Activated CD4-positive, alpha-beta memory T cell treated with anti-CD3 and anti-CD28 coated beads for 36 hours (primary cell): ENCODE results near the gene DNAAF2. TPM values are rescaled to one million over a fixed set of nuclear protein-coding genes. Genes with fewer than 3 reads are reported as not detected.
"Not testable (repeated sequence)": the region's sequence is repeated elsewhere in the genome, so short reads cannot be mapped to it uniquely, and the experiment has no call there.

ENCODE experiments used
- CTCF ChIA-PET: fragments of 350-600 bp; sonication (Branson Sonifier 250); formaldehyde crosslinking; loops from one replicate; lab custom pipeline; 2021; ENCODE audit warnings: antibody characterized with exemption, inconsistent platforms; lab: Charles Lee
- POLR2A ChIA-PET: fragments of 350-600 bp; sonication (Branson Sonifier 250); formaldehyde crosslinking; loops from one replicate; lab custom pipeline; 2021; ENCODE audit warnings: antibody characterized with exemption; lab: Charles Lee
- DNase-seq: peaks from one replicate; pipeline ENCODE4 v3.0.0-alpha.2; 2020
- H3K27ac Mint-ChIP-seq: one replicate; pipeline ENCODE4 v1.8.0; 2021; ENCODE audit warnings: mixed read lengths
- H3K27me3 Mint-ChIP-seq: one replicate; pipeline ENCODE4 v1.8.0; 2021; ENCODE audit warnings: mixed read lengths
- H3K36me3 Mint-ChIP-seq: one replicate; pipeline ENCODE4 v1.8.0; 2021; ENCODE audit warnings: mixed read lengths
- H3K4me1 Mint-ChIP-seq: one replicate; pipeline ENCODE4 v1.8.0; 2021; ENCODE audit warnings: low read depth, mixed read lengths
- H3K4me3 Mint-ChIP-seq: one replicate; pipeline ENCODE4 v1.8.0; 2021; ENCODE audit warnings: mild to moderate bottlenecking, mixed read lengths
- H3K9me3 Mint-ChIP-seq: one replicate; pipeline ENCODE4 v1.8.0; 2021; ENCODE audit warnings: mixed read lengths
- intact Hi-C: fragments of 100-400 bp; cut with micrococcal nuclease; formaldehyde crosslinking; loops from one replicate; pipeline ENCODE4 v1.15.1; 2023
- total RNA-seq, 2 experiments: library from RNA; stranded (reverse); gene quantifications; one replicate each; pipeline ENCODE4 v1.2.3, GENCODE V29; 2021

DNAAF2 gene, protein sequence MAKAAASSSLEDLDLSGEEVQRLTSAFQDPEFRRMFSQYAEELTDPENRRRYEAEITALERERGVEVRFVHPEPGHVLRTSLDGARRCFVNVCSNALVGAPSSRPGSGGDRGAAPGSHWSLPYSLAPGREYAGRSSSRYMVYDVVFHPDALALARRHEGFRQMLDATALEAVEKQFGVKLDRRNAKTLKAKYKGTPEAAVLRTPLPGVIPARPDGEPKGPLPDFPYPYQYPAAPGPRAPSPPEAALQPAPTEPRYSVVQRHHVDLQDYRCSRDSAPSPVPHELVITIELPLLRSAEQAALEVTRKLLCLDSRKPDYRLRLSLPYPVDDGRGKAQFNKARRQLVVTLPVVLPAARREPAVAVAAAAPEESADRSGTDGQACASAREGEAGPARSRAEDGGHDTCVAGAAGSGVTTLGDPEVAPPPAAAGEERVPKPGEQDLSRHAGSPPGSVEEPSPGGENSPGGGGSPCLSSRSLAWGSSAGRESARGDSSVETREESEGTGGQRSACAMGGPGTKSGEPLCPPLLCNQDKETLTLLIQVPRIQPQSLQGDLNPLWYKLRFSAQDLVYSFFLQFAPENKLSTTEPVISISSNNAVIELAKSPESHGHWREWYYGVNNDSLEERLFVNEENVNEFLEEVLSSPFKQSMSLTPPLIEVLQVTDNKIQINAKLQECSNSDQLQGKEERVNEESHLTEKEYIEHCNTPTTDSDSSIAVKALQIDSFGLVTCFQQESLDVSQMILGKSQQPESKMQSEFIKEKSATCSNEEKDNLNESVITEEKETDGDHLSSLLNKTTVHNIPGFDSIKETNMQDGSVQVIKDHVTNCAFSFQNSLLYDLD
- total RNA-seq, result 10 to 100 TPM in 1 of 2 experiments, 1 to 10 TPM in 1; 9.9 to 10.4 TPM

DNA sequence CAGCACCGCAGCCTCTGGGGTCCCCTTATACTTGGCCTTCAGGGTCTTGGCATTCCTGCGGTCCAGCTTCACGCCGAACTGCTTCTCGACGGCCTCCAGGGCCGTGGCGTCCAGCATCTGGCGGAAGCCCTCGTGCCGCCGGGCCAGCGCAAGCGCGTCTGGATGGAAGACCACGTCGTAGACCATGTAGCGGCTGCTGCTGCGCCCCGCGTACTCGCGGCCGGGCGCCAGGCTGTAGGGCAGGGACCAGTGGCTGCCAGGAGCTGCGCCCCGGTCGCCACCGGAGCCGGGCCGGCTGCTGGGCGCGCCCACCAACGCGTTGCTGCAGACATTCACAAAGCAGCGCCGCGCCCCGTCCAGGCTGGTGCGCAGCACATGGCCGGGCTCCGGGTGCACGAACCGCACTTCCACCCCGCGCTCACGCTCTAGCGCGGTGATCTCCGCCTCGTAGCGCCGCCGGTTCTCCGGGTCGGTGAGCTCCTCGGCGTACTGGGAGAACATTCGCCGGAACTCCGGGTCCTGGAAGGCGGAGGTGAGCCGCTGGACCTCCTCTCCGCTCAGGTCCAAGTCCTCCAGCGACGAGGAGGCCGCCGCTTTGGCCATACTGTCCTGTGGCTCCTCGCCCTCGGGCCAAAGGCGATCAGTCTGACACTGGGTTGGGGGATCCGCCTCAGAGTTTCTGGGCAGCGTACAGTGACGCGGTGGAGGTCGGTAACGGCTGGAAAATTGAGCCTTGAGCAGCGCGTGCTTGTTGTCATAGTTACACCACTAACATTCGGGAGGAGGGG is at the start of gene DNAAF2:
TSS of gene DNAAF2 (minus strand) at position 698 of the 788 bp plus-strand sequence. CDS start at position 603, 95 bp downstream.
- no peaks in the 10 kb centered on the region for H3K27me3 Mint-ChIP-seq
- POLR2A ChIA-PET, result interaction anchor here (0.7 to 5.3 kb wide), 15 partner anchors 11 to 404 kb away, joined by 3 to 102 read pairs (median 6); partner anchors contain the start of genes KLHDC2, LRR1, MGAT2 and NEMF
- H3K36me3 Mint-ChIP-seq, result peaks cover 38% of the 10 kb centered on the region

DNA sequence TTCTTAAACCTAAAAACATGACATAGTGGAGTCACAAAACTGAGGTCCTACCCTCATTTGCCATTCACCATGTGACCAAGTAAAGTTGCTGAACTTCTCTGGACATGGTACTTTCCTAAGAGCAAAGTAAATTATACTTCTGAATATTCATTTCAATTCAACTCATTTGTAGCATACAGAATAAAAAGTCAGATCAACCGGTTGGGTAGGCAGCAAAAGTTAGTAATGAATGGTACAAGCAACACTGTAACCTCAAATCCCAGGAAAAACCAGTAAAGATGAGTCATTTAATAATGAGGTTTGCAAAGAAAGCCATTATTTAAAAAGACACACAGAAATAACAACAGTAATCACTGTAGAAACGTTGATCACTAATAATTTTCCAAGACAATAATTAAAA is 44.2 kb upstream of the DNAAF2 start:
- POLR2A ChIA-PET, result no interaction called here
- Mint-ChIP-seq H3K27ac (peak overlapping the region; percentile 2), H3K9me3 (no peaks in the 10 kb centered on the region), H3K4me1 (peaks cover 9% of the 10 kb centered on the region), H3K4me3 (no peak overlapping the region), H3K27me3 (no peaks in the 10 kb centered on the region), H3K36me3 (peaks cover 58% of the 10 kb centered on the region)
- intact Hi-C loops, result no loop called here
- CTCF ChIA-PET, result no interaction called here
- no peak for DNase-seq

More for the DNA sequence above, at the start of gene DNAAF2:
- H3K4me1 Mint-ChIP-seq, result peaks cover 39% of the 10 kb centered on the region
- peak within 1 kb of the TSS; percentile 91 for H3K4me3 Mint-ChIP-seq
- no peaks in the 10 kb centered on the region for H3K9me3 Mint-ChIP-seq
- peak; percentile 75 for DNase-seq
- peak within 1 kb of the TSS; percentile 95 for H3K27ac Mint-ChIP-seq
- intact Hi-C loops, result loop anchor here (1.0 to 10.0 kb wide), 15 partner anchors 14 to 898 kb away; partner anchors contain the start of genes DMAC2L, L2HGDH, LRR1 and MAP4K5
- CTCF ChIA-PET, result interaction anchor here (0.7 to 5.6 kb wide), 19 partner anchors 12 to 686 kb away, joined by 3 to 100 read pairs (median 4); partner anchors contain the start of genes KLHDC2, LRR1, MGAT2 and NEMF

DNA sequence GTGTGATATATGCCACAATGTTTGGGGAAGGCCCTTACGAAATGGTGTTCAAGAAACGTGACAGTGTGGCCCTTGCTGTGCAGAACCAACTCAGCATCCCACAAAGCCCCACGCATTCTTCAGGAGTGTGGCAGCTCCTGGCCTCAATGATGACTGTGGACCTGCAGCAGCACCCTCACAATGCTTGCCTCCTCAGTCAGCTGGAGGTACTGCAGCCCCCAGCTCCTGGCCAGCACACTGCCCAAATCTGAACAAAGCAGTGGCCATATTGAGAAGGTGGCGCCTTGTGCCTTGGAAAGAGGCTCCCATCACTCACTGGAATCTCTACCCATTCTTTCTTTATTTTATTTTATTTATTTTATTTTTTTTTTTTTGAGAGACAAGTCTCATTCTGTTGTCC is 42.6 kb upstream of the DNAAF2 start:
- POLR2A ChIA-PET, result no interaction called here
- intact Hi-C loops, result no loop called here
- CTCF ChIA-PET, result interaction anchor here (0.5 to 1.0 kb wide), 3 partner anchors 10 to 562 kb away, joined by 3 read pairs; partner anchors contain the start of gene POLE2

DNA sequence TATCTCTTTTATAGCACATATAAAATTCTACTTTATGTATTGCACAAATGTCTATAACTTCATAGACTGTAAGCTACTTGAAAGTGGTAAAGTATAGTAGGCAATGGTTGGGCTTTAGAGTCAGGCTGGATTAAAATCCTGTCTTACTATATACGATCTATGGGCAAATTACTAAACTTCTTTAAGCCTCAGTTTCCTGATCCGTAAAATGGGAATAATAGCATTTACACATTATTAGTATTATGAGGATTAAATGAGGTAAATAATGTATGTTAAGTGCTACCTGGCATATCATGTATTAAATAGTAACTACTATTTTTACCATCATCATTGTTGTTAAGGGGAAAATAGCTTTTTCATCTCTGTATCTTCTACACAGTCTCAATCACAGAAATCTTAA is 38.5 kb upstream of the DNAAF2 start:
- H3K4me3 Mint-ChIP-seq, result no peak overlapping the region
- DNase-seq, result no peak
- H3K27ac Mint-ChIP-seq, result no peak overlapping the region
- peaks cover 53% of the 10 kb centered on the region for H3K36me3 Mint-ChIP-seq
- H3K27me3 Mint-ChIP-seq, result no peaks in the 10 kb centered on the region
- CTCF ChIA-PET, result no interaction called here
- no peaks in the 10 kb centered on the region for H3K9me3 Mint-ChIP-seq
- POLR2A ChIA-PET, result no interaction called here
- no peaks in the 10 kb centered on the region for H3K4me1 Mint-ChIP-seq
- intact Hi-C loops, result no loop called here

More for the DNA sequence above, 42.6 kb upstream of the DNAAF2 start:
- Mint-ChIP-seq H3K36me3 (peaks cover 66% of the 10 kb centered on the region), H3K9me3 (no peaks in the 10 kb centered on the region), H3K4me3 (no peak overlapping the region), H3K4me1 (peaks cover 9% of the 10 kb centered on the region), H3K27ac (no peak overlapping the region), H3K27me3 (no peaks in the 10 kb centered on the region)
- no peak for DNase-seq

DNA sequence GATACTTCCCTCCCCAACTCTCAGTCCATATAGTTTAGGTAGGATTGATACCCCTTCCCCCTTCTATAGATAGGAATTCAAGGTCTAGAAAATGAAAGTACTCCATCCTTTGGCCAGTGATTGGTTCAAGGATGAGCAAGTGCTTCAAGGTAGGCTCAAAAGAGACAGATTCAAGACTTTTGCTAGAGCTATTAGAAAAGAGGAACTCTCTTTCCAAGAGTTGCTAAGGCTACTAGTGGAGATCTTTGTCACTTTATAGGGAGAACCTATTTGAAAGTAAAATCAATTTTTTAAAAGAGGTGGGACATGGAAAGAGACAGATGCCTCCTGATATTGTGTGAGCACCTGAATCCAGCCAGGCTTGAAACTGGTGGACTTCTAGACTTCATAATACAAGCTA is 35.4 kb upstream of the DNAAF2 start:
- ChIA-PET POLR2A (no interaction called here), CTCF (no interaction called here)
- peaks cover 45% of the 10 kb centered on the region for H3K36me3 Mint-ChIP-seq
- no peaks in the 10 kb centered on the region for H3K9me3 Mint-ChIP-seq
- no peaks in the 10 kb centered on the region for H3K27me3 Mint-ChIP-seq
- no peak overlapping the region for H3K27ac Mint-ChIP-seq
- no peaks in the 10 kb centered on the region for H3K4me1 Mint-ChIP-seq
- H3K4me3 Mint-ChIP-seq, result no peak overlapping the region
- intact Hi-C loops, result no loop called here
- no peak for DNase-seq

DNA sequence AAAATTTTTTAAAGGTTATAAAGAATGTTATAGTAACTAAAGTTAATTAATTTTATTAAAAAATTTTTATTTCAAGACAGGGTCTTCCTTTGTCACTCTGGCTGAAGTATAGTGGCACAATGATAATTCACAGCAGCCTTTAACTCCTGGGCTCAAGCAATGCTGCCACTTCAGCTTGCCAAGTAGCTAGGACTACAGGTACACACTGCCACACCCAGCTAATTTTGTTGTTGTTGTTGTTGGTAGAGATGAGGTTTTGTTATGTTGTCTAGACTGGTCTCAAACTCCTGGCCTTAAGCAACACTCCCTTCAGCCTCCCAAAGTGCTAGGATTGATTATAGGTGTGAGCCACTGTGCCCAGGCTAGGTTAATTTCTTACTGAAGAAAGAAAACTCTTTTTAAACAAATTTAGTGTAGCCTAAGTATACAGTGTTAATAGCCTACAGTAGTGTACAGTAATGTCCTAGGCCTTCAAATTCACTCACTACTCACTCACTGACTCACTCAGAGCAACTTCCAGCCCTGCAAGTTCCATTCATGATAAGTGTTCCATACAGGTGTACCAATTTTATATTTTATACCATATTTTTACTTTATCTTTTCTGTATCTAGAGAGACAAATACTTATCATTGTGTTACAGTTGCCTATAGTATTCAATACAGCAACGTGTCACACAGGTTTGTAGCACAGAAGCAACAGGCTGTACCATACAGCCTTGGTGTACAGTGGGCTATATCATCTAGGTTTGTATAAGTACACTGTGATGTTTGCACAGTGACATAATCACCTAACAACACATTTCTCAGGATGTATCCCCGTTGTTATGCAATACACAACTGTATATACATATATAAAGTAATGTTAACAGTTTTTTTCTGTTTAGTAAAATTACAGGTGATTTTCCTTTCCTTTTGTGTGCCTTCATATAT is 24.7 kb upstream of the DNAAF2 start:
- DNase-seq, result no peak
- no peak overlapping the region for H3K4me3 Mint-ChIP-seq
- no peak overlapping the region for H3K27ac Mint-ChIP-seq
- CTCF ChIA-PET, result interaction anchor here (0.6 to 1.1 kb wide), 3 partner anchors 26 to 199 kb away, joined by 3 to 4 read pairs (median 3); no protein-coding TSS in a partner anchor
- peaks cover 9% of the 10 kb centered on the region for H3K36me3 Mint-ChIP-seq
- H3K27me3 Mint-ChIP-seq, result no peaks in the 10 kb centered on the region
- no peaks in the 10 kb centered on the region for H3K9me3 Mint-ChIP-seq
- POLR2A ChIA-PET, result no interaction called here
- H3K4me1 Mint-ChIP-seq, result no peaks in the 10 kb centered on the region
- intact Hi-C loops, result no loop called here

DNA sequence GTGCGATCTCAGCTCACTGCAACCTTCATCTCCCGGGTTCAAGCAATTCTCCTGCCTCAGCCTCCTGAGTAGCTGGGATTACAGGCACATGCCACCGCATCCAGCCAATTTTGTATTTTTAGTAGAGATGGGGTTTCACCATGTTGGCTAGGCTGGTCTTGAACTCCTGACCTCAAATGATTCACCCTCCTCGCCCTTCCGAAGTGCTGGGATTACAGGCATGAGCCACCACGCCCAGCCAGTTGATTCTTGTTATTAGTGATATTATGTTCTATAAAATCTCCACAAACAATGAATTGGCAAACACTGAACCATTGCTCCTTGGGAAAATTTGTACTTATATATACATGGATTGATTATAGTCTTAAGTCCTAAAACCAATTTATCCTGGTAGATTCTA is 22.5 kb upstream of the DNAAF2 start:
- DNase-seq, intact Hi-C loops, H3K36me3 Mint-ChIP-seq, H3K4me3 Mint-ChIP-seq, POLR2A ChIA-PET, H3K4me1 Mint-ChIP-seq, H3K9me3 Mint-ChIP-seq, CTCF ChIA-PET, H3K27ac Mint-ChIP-seq, H3K27me3 Mint-ChIP-seq: not testable (repeated sequence)

DNA sequence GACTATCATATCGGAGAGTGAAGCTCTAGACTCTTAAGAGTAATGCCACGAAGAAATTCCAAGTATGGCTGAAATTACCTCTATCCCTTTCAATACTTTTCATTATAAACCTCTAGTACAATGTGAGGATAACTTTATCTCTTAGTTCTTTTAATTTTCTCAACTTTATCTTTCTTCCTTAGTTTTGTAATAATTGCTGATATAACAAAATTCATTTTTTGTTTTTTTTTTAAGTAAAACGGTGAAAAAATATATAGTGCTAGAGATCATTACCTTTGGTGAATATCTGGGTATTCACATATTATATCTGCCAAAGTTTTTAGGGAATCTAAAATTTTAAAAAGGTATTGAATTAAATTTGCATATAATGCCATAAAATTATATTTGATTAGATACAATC is 19.5 kb upstream of the DNAAF2 start:
- intact Hi-C loops, result no loop called here
- ChIA-PET POLR2A (no interaction called here), CTCF (no interaction called here)
- H3K36me3 Mint-ChIP-seq, result peaks cover 4% of the 10 kb centered on the region
- no peak overlapping the region for H3K27ac Mint-ChIP-seq
- H3K9me3 Mint-ChIP-seq, result no peaks in the 10 kb centered on the region
- no peaks in the 10 kb centered on the region for H3K27me3 Mint-ChIP-seq
- H3K4me3 Mint-ChIP-seq, result no peak overlapping the region
- no peaks in the 10 kb centered on the region for H3K4me1 Mint-ChIP-seq
- DNase-seq, result no peak

DNA sequence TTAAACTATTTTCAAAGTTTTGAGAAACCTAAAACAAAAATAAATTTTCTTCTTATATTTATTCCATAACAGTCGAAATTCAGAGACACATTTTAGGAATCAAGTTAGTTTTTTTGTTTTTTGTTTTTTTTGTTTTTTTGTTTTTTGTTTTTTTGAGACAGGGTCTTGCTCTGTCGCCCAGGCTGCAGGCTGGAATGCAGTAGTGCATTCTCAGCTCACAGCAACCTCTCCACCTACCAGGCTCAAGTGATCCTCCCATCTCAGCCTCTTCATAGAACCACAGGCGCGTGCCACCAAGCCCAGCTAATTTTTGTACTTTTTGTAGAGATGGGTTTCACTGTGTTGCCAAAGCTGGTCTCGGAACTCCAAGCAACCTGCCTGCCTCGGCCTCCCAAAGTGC is 18.5 kb upstream of the DNAAF2 start:
- Mint-ChIP-seq H3K9me3 (no peaks in the 10 kb centered on the region), H3K36me3 (peaks cover 5% of the 10 kb centered on the region), H3K27ac (no peak overlapping the region), H3K4me3 (no peak overlapping the region), H3K27me3 (no peaks in the 10 kb centered on the region), H3K4me1 (no peaks in the 10 kb centered on the region)
- no peak for DNase-seq
- intact Hi-C loops, result no loop called here
- ChIA-PET POLR2A (no interaction called here), CTCF (no interaction called here)

DNA sequence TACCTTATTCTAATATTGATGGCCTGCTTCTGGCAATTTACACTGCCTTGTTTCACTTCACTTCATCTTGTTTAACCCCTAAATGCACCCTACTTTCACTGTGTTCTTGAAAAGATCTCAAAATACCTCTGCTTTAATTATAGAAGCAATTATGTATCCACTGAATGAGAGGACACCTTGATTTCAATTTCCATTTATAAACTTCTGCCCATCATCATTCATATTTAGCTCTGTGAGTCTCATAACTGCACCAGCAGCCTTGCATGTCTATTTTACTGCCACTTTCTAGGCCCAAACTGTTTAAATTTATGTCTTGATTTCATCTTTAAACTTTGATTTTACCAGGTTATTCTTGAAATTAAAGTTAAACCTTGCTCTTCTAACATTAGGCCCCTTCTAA is 7.1 kb upstream of the DNAAF2 start:
- H3K27ac Mint-ChIP-seq, result peak overlapping the region; percentile 11
- DNase-seq, result no peak
- intact Hi-C loops, result no loop called here
- H3K27me3 Mint-ChIP-seq, result no peaks in the 10 kb centered on the region
- H3K4me3 Mint-ChIP-seq, result no peak overlapping the region
- H3K4me1 Mint-ChIP-seq, result peaks cover 35% of the 10 kb centered on the region
- ChIA-PET POLR2A (interaction anchor here (1.4 kb wide), 1 partner anchor 45 kb away, joined by 3 read pairs; the partner anchor contains the start of gene POLE2), CTCF (no interaction called here)
- peaks cover 25% of the 10 kb centered on the region for H3K36me3 Mint-ChIP-seq
- H3K9me3 Mint-ChIP-seq, result no peaks in the 10 kb centered on the region
